GM04504 (cell line): ENCODE results near the gene TFF3.

ENCODE experiments used
- DNase-seq: peaks from one replicate; pipeline ENCODE4 v3.0.0-alpha.2; 2012; ENCODE audit warnings: low read depth

The TFF3 gene

GRCh38 chr21:42315296-42315891 is at the start of gene TFF3:
Gene TFF3, minus strand, starts transcription at chr21:42315409. Its CDS starts 35 bp downstream, at chr21:42315374.
- DNase-seq: no peak

- no peak for DNase-seq
Measured at GRCh38 chr21:42364304-42364865, 49.2 kb upstream of the TFF3 start.

GRCh38 chr21:42363312-42363711 is 48.1 kb upstream of the TFF3 start:
- DNase-seq: no peak

- DNase-seq: no peak
Measured at GRCh38 chr21:42362700-42363099, 47.5 kb upstream of the TFF3 start.

- no peak for DNase-seq
Measured at GRCh38 chr21:42362198-42362597, 47.0 kb upstream of the TFF3 start.

- DNase-seq: no peak
Measured at GRCh38 chr21:42361286-42361685, 46.1 kb upstream of the TFF3 start.

- no peak for DNase-seq
Measured at GRCh38 chr21:42360317-42360716, 45.1 kb upstream of the TFF3 start.

GRCh38 chr21:42358937-42359336 is 43.7 kb upstream of the TFF3 start:
- DNase-seq: no peak

GRCh38 chr21:42358261-42358660 is 43.1 kb upstream of the TFF3 start:
- no peak for DNase-seq

- DNase-seq: no peak
Measured at GRCh38 chr21:42357307-42357706, 42.1 kb upstream of the TFF3 start.

- no peak for DNase-seq
Measured at GRCh38 chr21:42356650-42357049, 41.4 kb upstream of the TFF3 start.

GRCh38 chr21:42356046-42356445 is 40.8 kb upstream of the TFF3 start:
- DNase-seq: no peak

GRCh38 chr21:42353623-42354022 is 38.4 kb upstream of the TFF3 start:
- DNase-seq: no peak

GRCh38 chr21:42352441-42353095 is 37.4 kb upstream of the TFF3 start:
- no peak for DNase-seq

GRCh38 chr21:42351626-42352440 is 36.6 kb upstream of the TFF3 start:
- DNase-seq: no peak

GRCh38 chr21:42350927-42351426 is 35.8 kb upstream of the TFF3 start, which contains the start of gene TFF2:
Gene TFF2, minus strand, starts transcription at chr21:42350994. Its CDS starts 37 bp downstream, at chr21:42350957.
- DNase-seq: no peak

- no peak for DNase-seq
Measured at GRCh38 chr21:42350318-42350910, 35.2 kb upstream of the TFF3 start.

- no peak for DNase-seq
Measured at GRCh38 chr21:42349420-42350317, 34.5 kb upstream of the TFF3 start.

GRCh38 chr21:42348762-42349161 is 33.6 kb upstream of the TFF3 start:
- no peak for DNase-seq

- DNase-seq: no peak
Measured at GRCh38 chr21:42347601-42348327, 32.6 kb upstream of the TFF3 start.
